ENCODE data around the gene SGMS1.

- TF ChIP-seq CTCF (IDR thresholded peaks at IDR 0.05; ENCODE audit: low read depth, low read length) (no peak), EZH2phosphoT487 (IDR thresholded peaks at IDR 0.05; ENCODE audit: low read depth) (no peak)
Measured at GRCh38 chr10:50417886-50418830, 205.6 kb downstream of the SGMS1 start.
